GM12878 (cell line): ENCODE measurements around the gene SMG6. TPM values are rescaled to one million over a fixed set of nuclear protein-coding genes. Genes with fewer than 3 reads are reported as not detected.

Source experiments
- ATAC-seq: fragments of 200-7000 bp; cut with Tn5 transposase; 3 replicates; pipeline ENCODE4 v1.9.1; 2020; ENCODE audit warnings: mild to moderate bottlenecking, moderate library complexity
- BruUV-seq: library from RNA; stranded (reverse); fragments of 400-500 nt; replicated peaks from 2 replicates; lab custom pipeline; 2021; lab: Mats Ljungman, UMichigan
- CTCF ChIA-PET: fragments of 300-600 bp; sonication (Branson Sonifier 250); formaldehyde crosslinking; extraction: SDS; loops from one replicate; lab custom pipeline; 2021; ENCODE audit warnings: inconsistent platforms; lab: Yijun Ruan, JAX
- POLR2A ChIA-PET: fragments of 350-600 bp; formaldehyde crosslinking; extraction: SDS; loops from one replicate; lab custom pipeline; 2021; ENCODE audit warnings: inconsistent platforms; lab: Charles Lee
- RAD21 ChIA-PET: fragments of 300-600 bp; sonication (Branson Sonifier 250); formaldehyde crosslinking; loops from one replicate; lab custom pipeline; 2023; ENCODE audit warnings: antibody characterized with exemption; ENCODE audit not compliant: unreplicated experiment; lab: Charles Lee
- SMC1A ChIA-PET: fragments of 300-600 bp; sonication (Branson Sonifier 250); formaldehyde crosslinking; loops from one replicate; lab custom pipeline; 2023; ENCODE audit not compliant: unreplicated experiment, uncharacterized antibody; lab: Charles Lee
- DNase-seq: peaks from one replicate; pipeline ENCODE4 v3.0.0-alpha.2; 2011; ENCODE audit warnings: low read depth, low spot score
- FAIRE-seq: peaks from 3 replicates; lab custom pipeline; 2011; peaks lifted over from hg19 to GRCh38; lab: Jason Lieb, UNC
- H2AFZ ChIP-seq: 2 replicates; pipeline ENCODE4 v1.6.0; 2011; ENCODE audit warnings: low read depth, low read length, control low read depth; ENCODE audit not compliant: control insufficient read depth
- H3K27ac ChIP-seq: 2 replicates; pipeline ENCODE4 v1.5.1; 2011; ENCODE audit warnings: control low read depth; ENCODE audit not compliant: control insufficient read depth, insufficient read depth
- H3K27me3 ChIP-seq, 2 experiments: replicated peaks in 1 of 2; 2 replicates each; pipeline versions ENCODE4 v1.6.0 to v1.6.1; 2011; ENCODE audit warnings: low read length in 1 of 2; ENCODE audit not compliant: control insufficient read depth in 2 of 2, insufficient read depth in 2 of 2
- H3K36me3 ChIP-seq, 2 experiments: 2 replicates each; pipeline ENCODE4 v1.5.1; 2011; ENCODE audit warnings: low read length in 1 of 2; ENCODE audit not compliant: control insufficient read depth in 2 of 2, insufficient read depth in 2 of 2
- H3K4me1 ChIP-seq: 2 replicates; pipeline ENCODE4 v1.6.1; 2011; ENCODE audit warnings: mild to moderate bottlenecking, low read length, moderate library complexity, mixed read lengths; ENCODE audit not compliant: control insufficient read depth, insufficient read depth
- H3K4me2 ChIP-seq: 2 replicates; pipeline ENCODE4 v1.6.0; 2011; ENCODE audit warnings: control low read depth; ENCODE audit not compliant: control insufficient read depth, insufficient read depth
- H3K4me3 ChIP-seq: fragments of 200-600 bp; sonication (generic); 2 replicates; pipeline ENCODE4 v1.5.1; 2016
- H3K79me2 ChIP-seq: 2 replicates; pipeline ENCODE4 v1.6.0; 2011; ENCODE audit warnings: low read length; ENCODE audit not compliant: control insufficient read depth, insufficient read depth
- H3K9ac ChIP-seq: 2 replicates; pipeline ENCODE4 v1.8.0; 2011; ENCODE audit warnings: low read length, control low read depth, mixed read lengths; ENCODE audit not compliant: control insufficient read depth, insufficient read depth
- H3K9me3 ChIP-seq: replicated peaks from 3 replicates; pipeline ENCODE4 v1.5.1; 2011; ENCODE audit warnings: mild to moderate bottlenecking, low read length; ENCODE audit not compliant: control insufficient read depth, insufficient read depth
- H4K20me1 ChIP-seq: 2 replicates; pipeline ENCODE4 v1.6.0; 2011; ENCODE audit not compliant: control insufficient read depth, insufficient read depth
- CTCF ChIP-seq, 3 experiments: IDR thresholded peaks in 2 of 3; conservative IDR thresholded peaks in 1 of 3; 2 replicates each; pipeline ENCODE4 v1.5.1; 2011; ENCODE audit warnings: low read depth in 3 of 3, low read length in 3 of 3, mild to moderate bottlenecking in 3 of 3, control low read depth in 2 of 3, moderate library complexity in 2 of 3, inconsistent platforms in 1 of 3, mixed read lengths in 1 of 3; ENCODE audit not compliant: control insufficient read depth in 2 of 3, insufficient read depth in 1 of 3; ENCODE audit errors: extremely low read depth in 1 of 3
- E4F1 ChIP-seq: fragments of 450-650 bp; IDR thresholded peaks from 2 replicates; pipeline ENCODE4 v1.6.1; 2018; ENCODE audit warnings: borderline replicate concordance, mild to moderate bottlenecking; ENCODE audit not compliant: partially characterized antibody
- RAD21 ChIP-seq: IDR thresholded peaks from 2 replicates; pipeline ENCODE4 v1.6.1; 2011; ENCODE audit warnings: mild to moderate bottlenecking, low read depth, low read length, moderate library complexity; ENCODE audit not compliant: insufficient read depth
- SMC3 ChIP-seq: IDR thresholded peaks from 2 replicates; pipeline ENCODE4 v1.6.1; 2011; ENCODE audit warnings: low read length, improper control_type of control experiment, borderline replicate concordance
- SUZ12 ChIP-seq: fragments of 200-600 bp; sonication (generic); IDR thresholded peaks from one replicate; pipeline ENCODE4 v1.6.1; 2018; ENCODE audit warnings: antibody characterized with exemption, mild to moderate bottlenecking; ENCODE audit not compliant: unreplicated experiment
- TBL1XR1 ChIP-seq: IDR thresholded peaks from 2 replicates; pipeline ENCODE4 v1.6.1; 2012; ENCODE audit warnings: low read depth, low read length, improper control_type of control experiment
- whole genome bisulfite sequencing: methylation state at CpG from one replicate; pipeline ENCODE4 v1.1.6; 2016; ENCODE audit warnings: low lambda C conversion rate; ENCODE audit not compliant: insufficient replicate concordance, insufficient coverage; ENCODE audit errors: missing lambda C conversion rate; 5-methylcytosine and 5-hydroxymethylcytosine counted together
- in situ Hi-C: fragments of 300-500 bp; cut with MboI; formaldehyde crosslinking; loops from 9 replicates; pipeline ENCODE4 v1.14.3; 2018; ENCODE audit warnings: mixed read lengths
- intact Hi-C: fragments of 100-400 bp; cut with micrococcal nuclease; formaldehyde crosslinking; loops from one replicate; pipeline ENCODE4 v1.14.2; 2022; ENCODE audit not compliant: unreplicated experiment
- polyA plus RNA-seq, 11 experiments: library from polyadenylated mRNA; depleted of rRNA in 4 of 11; unstranded in 6 of 11; stranded (reverse) in 5 of 11; fragments of >200 nt; fragmentation: Nextera tagmentation in 4 of 11; fragmentation: Illumina TruSeq in 1 of 11; extraction: Ambion mirVana in 4 of 11; extraction: Trizol in 1 of 11; gene quantifications; 1 replicate in 1 of 11; 2 replicates in 10 of 11; pipeline versions ENCODE4 v1.2.1 to v1.2.3, GENCODE V29; 2011 to 2016; ENCODE audit warnings: inconsistent platforms in 2 of 11, missing spikeins in 2 of 11, low read depth in 1 of 11
- total RNA-seq, 4 experiments: library from RNA; depleted of rRNA in 3 of 4; stranded (reverse); fragments of >200 nt in 3 of 4; fragmentation: Illumina TruSeq in 1 of 4; extraction: Trizol in 1 of 4; gene quantifications; 2 replicates each; pipeline versions ENCODE4 v1.2.1 to v1.2.3, GENCODE V29; 2013 to 2021

The SMG6 gene
- total and polyA plus RNA-seq, 10 of the 15 experiments (the other 5 are each of a cell fraction or from before 2014, with no cell fraction given): 0.58 to 28.7 (median 15.7) TPM

- no peaks in the 10 kb centered on the region for H3K9me3 ChIP-seq
- ChIA-PET RAD21 (interaction anchor here (0.6 to 0.8 kb wide), 2 partner anchors 117 to 260 kb away, joined by 3 to 5 read pairs; no protein-coding TSS in a partner anchor), POLR2A (no interaction called here), CTCF (interaction anchor here (0.6 to 1.2 kb wide), 3 partner anchors 39 to 305 kb away, joined by 4 read pairs; no protein-coding TSS in a partner anchor), SMC1A (interaction anchor here (1.1 kb wide), 1 partner anchor 141 kb away, joined by 3 read pairs; no protein-coding TSS in a partner anchor)
- BruUV-seq: no TSS peak
- peak overlapping the region; percentile 74 for H3K4me3 ChIP-seq
- peaks cover 5% of the 10 kb centered on the region; the same call in 1 of the 2 replicates for H3K79me2 ChIP-seq
- H2AFZ ChIP-seq: peak overlapping the region; percentile 7; the same call in 1 of the 2 replicates
- peaks cover 18 to 19% of the 10 kb centered on the region in 2 experiments for H3K27me3 ChIP-seq
- H3K4me1 ChIP-seq: peaks cover 4% of the 10 kb centered on the region
- in situ Hi-C loops (no loop called here), intact Hi-C loops (no loop called here)
- FAIRE-seq: no peak
- no peak overlapping the region for H3K9ac ChIP-seq
- H3K4me2 ChIP-seq: peak overlapping the region; percentile 77
- TF ChIP-seq SMC3 (peak; percentile 37), SUZ12 (peak; percentile 49), E4F1 (no peak), TBL1XR1 (no peak), RAD21 (peak; percentile 46), CTCF (IDR thresholded peaks at IDR 0.05 in 2 of 3, conservative IDR thresholded peaks at IDR 0.05 in 1 of 3; ENCODE audit: control insufficient read depth in 2 of 3, extremely low read depth in 1 of 3, insufficient read depth in 1 of 3, low read depth in 3 of 3, low read length in 3 of 3) (peak; percentile 22 to 33 (median 32); a peak in 4 of 6 replicates)
- no peak overlapping the region for H3K27ac ChIP-seq
- H3K36me3 ChIP-seq: no peaks in the 10 kb centered on the region
- no peak for DNase-seq
- no peak for ATAC-seq
- 5% methylated on average over 40 of the region's 55 CpGs for WGBS
- no peaks in the 10 kb centered on the region for H4K20me1 ChIP-seq
Observed at GRCh38 chr17:2025622-2026309, 277.8 kb downstream of the SMG6 start.
